Endothelial cell of umbilical vein (primary cell): Measurements from ENCODE around the gene TEX48. TPM values are rescaled to one million over a fixed set of nuclear protein-coding genes. Genes with fewer than 3 reads are reported as not detected.

Experiments
- BruUV-seq: library from RNA; stranded (reverse); fragments of 400-500 nt; replicated peaks from 2 replicates; lab custom pipeline; 2021; lab: Mats Ljungman, UMichigan
- CTCF ChIA-PET: fragments of 300-600, 350-600 bp; sonication (Branson Sonifier 250); formaldehyde crosslinking; loops from one replicate; lab custom pipeline; 2021; ENCODE audit warnings: antibody characterized with exemption, inconsistent platforms; lab: Charles Lee
- POLR2A ChIA-PET: fragments of 300-600, 350-600 bp; sonication (Branson Sonifier 250); formaldehyde crosslinking; loops from one replicate; lab custom pipeline; 2021; ENCODE audit warnings: antibody characterized with exemption, inconsistent platforms; lab: Charles Lee
- DNase-seq: peaks from one replicate; pipeline ENCODE4 v3.0.0-alpha.2; 2011; ENCODE audit warnings: low read depth, low spot score
- FAIRE-seq: peaks from 2 replicates; lab custom pipeline; 2011; peaks lifted over from hg19 to GRCh38; lab: Jason Lieb, UNC
- H2AFZ ChIP-seq: 2 replicates; pipeline ENCODE4 v1.6.0; 2012; ENCODE audit warnings: low read depth, low read length, control low read depth, inconsistent platforms
- H3K27ac ChIP-seq: 2 replicates; pipeline ENCODE4 v1.5.1; 2011; ENCODE audit warnings: low read depth, mild to moderate bottlenecking, control low read depth, low read length, moderate library complexity; ENCODE audit not compliant: insufficient read depth
- H3K27me3 ChIP-seq, 2 experiments: 2 replicates each; pipeline versions ENCODE4 v1.6.0 to v1.6.1; 2011; ENCODE audit warnings: low read length in 2 of 2, mixed read lengths in 1 of 2; ENCODE audit not compliant: control insufficient read depth in 2 of 2, insufficient read depth in 2 of 2
- H3K36me3 ChIP-seq, 2 experiments: 2 replicates in 1 of 2; 3 replicates in 1 of 2; pipeline ENCODE4 v1.5.1; 2011; ENCODE audit warnings: low read length in 2 of 2, mild to moderate bottlenecking in 1 of 2, moderate library complexity in 1 of 2; ENCODE audit not compliant: control insufficient read depth in 2 of 2, insufficient read depth in 2 of 2; ENCODE audit errors: extremely low read depth in 1 of 2
- H3K4me1 ChIP-seq: 3 replicates; pipeline ENCODE4 v1.5.1; 2011; ENCODE audit warnings: mild to moderate bottlenecking, low read length; ENCODE audit not compliant: control insufficient read depth, insufficient read depth; ENCODE audit errors: extremely low read depth
- H3K4me2 ChIP-seq: 2 replicates; pipeline ENCODE4 v1.6.1; 2011; ENCODE audit warnings: low read length, control low read depth, mixed read lengths; ENCODE audit not compliant: insufficient read depth
- H3K4me3 ChIP-seq, 3 experiments: fragments of 200-600 bp in 1 of 3; sonication (generic), shearing (Covaris generic) in 1 of 3; replicated peaks in 1 of 3; 2 replicates each; pipeline ENCODE4 v1.5.1; 2011 to 2016; ENCODE audit warnings: control low read depth in 3 of 3, low read length in 3 of 3, mild to moderate bottlenecking in 2 of 3, inconsistent platforms in 1 of 3, low read depth in 1 of 3, moderate library complexity in 1 of 3; ENCODE audit not compliant: insufficient read depth in 1 of 3
- H3K79me2 ChIP-seq: 2 replicates; pipeline ENCODE4 v1.6.0; 2012; ENCODE audit warnings: low read length, inconsistent platforms; ENCODE audit not compliant: control insufficient read depth, insufficient read depth
- H3K9ac ChIP-seq: replicated peaks from 2 replicates; pipeline ENCODE3; 2011; ENCODE audit warnings: low read length, control low read depth; ENCODE audit not compliant: insufficient read depth; ENCODE audit errors: extremely low read depth
- H3K9me1 ChIP-seq: replicated peaks from 3 replicates; pipeline ENCODE4 v1.6.0; 2011; ENCODE audit warnings: mild to moderate bottlenecking, low read length; ENCODE audit not compliant: control insufficient read depth, insufficient read depth; ENCODE audit errors: extremely low read depth
- H3K9me3 ChIP-seq: replicated peaks from 2 replicates; pipeline ENCODE4 v1.5.1; 2012; ENCODE audit warnings: low read length, inconsistent platforms; ENCODE audit not compliant: control insufficient read depth, insufficient read depth
- H4K20me1 ChIP-seq: replicated peaks from 2 replicates; pipeline ENCODE3; 2011; ENCODE audit warnings: mild to moderate bottlenecking, low read length; ENCODE audit not compliant: control insufficient read depth, insufficient read depth; ENCODE audit errors: extremely low read depth
- EZH2 ChIP-seq: IDR thresholded peaks from 2 replicates; pipeline ENCODE4 v1.6.1; 2012; ENCODE audit warnings: borderline replicate concordance, low read depth, mild to moderate bottlenecking, moderate library complexity, low read length, inconsistent platforms; ENCODE audit not compliant: severe bottlenecking
- FOS ChIP-seq: IDR thresholded peaks from 2 replicates; pipeline ENCODE4 v1.6.1; 2011; ENCODE audit warnings: mild to moderate bottlenecking, low read length, moderate library complexity, borderline replicate concordance; ENCODE audit not compliant: insufficient read depth
- GATA2 ChIP-seq: IDR thresholded peaks from 2 replicates; pipeline ENCODE4 v1.7.0; 2011; ENCODE audit warnings: low read depth, mild to moderate bottlenecking, moderate library complexity, mixed read lengths, low read length; ENCODE audit not compliant: insufficient read length, insufficient read depth
- JUN ChIP-seq: IDR thresholded peaks from 2 replicates; pipeline ENCODE4 v1.6.1; 2011; ENCODE audit warnings: borderline replicate concordance, low read depth; ENCODE audit not compliant: insufficient read length, insufficient read depth
- MYC ChIP-seq: IDR thresholded peaks from one replicate; pipeline ENCODE4 v1.6.1; 2011; ENCODE audit warnings: mild to moderate bottlenecking, low read depth, low read length
- POLR2A ChIP-seq: IDR thresholded peaks from 2 replicates; pipeline ENCODE4 v1.6.1; 2012; ENCODE audit warnings: low read depth, mild to moderate bottlenecking, control low read depth, low read length
- POLR2AphosphoS5 ChIP-seq: IDR thresholded peaks from 2 replicates; pipeline ENCODE4 v1.6.1; 2012; ENCODE audit warnings: low read depth, mild to moderate bottlenecking, control low read depth, low read length, moderate library complexity; ENCODE audit not compliant: insufficient read depth
- dilution Hi-C: fragments of 300-500 bp; cut with MboI; formaldehyde crosslinking; loops from one replicate; pipeline ENCODE4 v1.15.0; 2019; ENCODE audit warnings: low sequenced_read_pairs; ENCODE audit not compliant: extremely low pct_ligation_motif_present
- intact Hi-C: fragments of 100-400 bp; cut with micrococcal nuclease; formaldehyde crosslinking; loops from one replicate; pipeline ENCODE4 v1.10.0; 2022
- polyA plus RNA-seq, 4 experiments: library from polyadenylated mRNA; depleted of rRNA in 3 of 4; stranded (reverse) in 3 of 4; unstranded in 1 of 4; fragments of >200 nt; gene quantifications; 2 replicates each; pipeline versions ENCODE4 v1.2.1 to v1.2.3, GENCODE V29; 2011 to 2012; ENCODE audit warnings: missing spikeins in 1 of 4
- total RNA-seq: library from RNA; stranded (reverse); gene quantifications from 2 replicates; pipeline ENCODE4 v1.2.3, GENCODE V29; 2021
- TF ChIP-seq, protein P1 (sequence below), 2 donors: IDR thresholded peaks; 1 replicate in 1 of 2; 2 replicates in 1 of 2; pipeline ENCODE4 v1.5.1; 2011; ENCODE audit warnings: low read length in 2 of 2, mild to moderate bottlenecking in 2 of 2, moderate library complexity in 2 of 2, control low read depth in 1 of 2, inconsistent platforms in 1 of 2, low read depth in 1 of 2; ENCODE audit not compliant: insufficient read depth in 1 of 2; ENCODE audit errors: extremely low read depth in 1 of 2
- TF ChIP-seq, protein P2 (sequence below): IDR thresholded peaks from 2 replicates; pipeline ENCODE4 v1.6.1; 2011; ENCODE audit not compliant: insufficient read depth, insufficient read length

The TEX48 gene
- total and polyA plus RNA-seq, 2 donors (not counting 3 experiments of a cell fraction or from before 2014, with no cell fraction given), result not detected

DNA sequence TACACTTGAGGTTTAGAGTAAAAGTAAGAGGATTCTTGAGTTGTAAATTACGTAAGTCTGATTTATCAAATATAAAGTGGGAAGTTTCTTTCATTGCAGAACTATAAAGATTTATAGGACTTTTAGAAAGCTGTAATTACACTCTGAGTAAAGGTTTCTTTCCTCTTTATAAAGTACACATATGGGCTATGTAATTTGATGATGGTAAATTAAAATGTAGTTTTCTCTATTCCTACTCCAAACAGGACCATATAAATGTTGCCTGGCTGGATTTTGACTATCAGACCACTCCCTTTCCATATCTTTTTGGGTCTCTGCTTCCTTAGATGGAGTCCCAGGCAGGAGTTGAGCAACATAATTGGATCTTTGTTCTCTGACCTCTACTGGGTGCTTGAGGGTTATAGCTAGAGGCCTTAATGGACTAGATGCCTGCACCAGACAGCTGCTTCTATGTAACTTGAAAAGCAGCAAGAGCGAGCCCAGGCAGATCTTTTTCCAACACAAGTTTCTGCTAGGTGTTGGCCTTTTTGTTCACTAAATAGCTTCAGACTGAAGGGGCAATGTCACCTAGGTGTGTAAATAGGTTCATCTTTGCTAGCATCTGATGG lies 11.4 kb upstream of the TEX48 start:
- Histone ChIP-seq H3K4me1 (peaks cover 8% of the 10 kb centered on the region), H3K9me3 (no peaks in the 10 kb centered on the region), H3K4me2 (no peak overlapping the region), H4K20me1 (no peaks in the 10 kb centered on the region), H3K27ac (no peak overlapping the region), H3K79me2 (no peaks in the 10 kb centered on the region), H2AFZ (no peak overlapping the region), H3K9ac (no peak overlapping the region), H3K9me1 (no peaks in the 10 kb centered on the region), H3K27me3 (no peaks in the 10 kb centered on the region), H3K36me3 (no peaks in the 10 kb centered on the region), H3K4me3 (no peak overlapping the region)
- intact Hi-C loops, result no loop called here
- no TSS peak for BruUV-seq
- no peak for TF ChIP-seq POLR2A
- FAIRE-seq, result no peak
- no peak for DNase-seq
- POLR2A ChIA-PET, result no interaction called here
- CTCF ChIA-PET, result interaction anchor here (1.0 to 1.7 kb wide), 4 partner anchors 12 to 288 kb away, joined by 3 to 9 read pairs (median 4); no protein-coding TSS in a partner anchor
- dilution Hi-C loops, result no loop called here

DNA sequence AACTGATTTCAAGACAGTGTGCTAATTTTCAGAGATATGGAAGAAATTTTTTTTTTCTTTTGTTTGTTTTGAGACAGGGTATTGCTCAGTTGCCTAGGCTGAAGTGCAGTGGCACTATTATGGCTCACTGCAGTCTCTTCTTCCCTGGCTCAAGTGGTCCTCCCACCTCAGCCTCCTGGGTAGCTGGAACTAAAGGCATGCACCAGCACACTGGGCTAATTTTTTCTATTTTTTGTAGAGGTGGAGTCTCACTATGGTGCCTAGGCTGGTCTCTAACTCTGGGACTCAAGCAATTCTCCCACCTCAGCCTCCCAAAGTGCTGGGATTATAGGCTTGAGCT lies 9.9 kb upstream of the TEX48 start:
- H3K4me2 ChIP-seq, result no peak overlapping the region
- dilution Hi-C loops, result no loop called here
- ChIA-PET CTCF (interaction anchor here (1.0 to 3.1 kb wide), 4 partner anchors 8 to 215 kb away, joined by 3 to 21 read pairs (median 10); no protein-coding TSS in a partner anchor), POLR2A (no interaction called here)
- H3K4me1 ChIP-seq, result peaks cover 12% of the 10 kb centered on the region
- no peaks in the 10 kb centered on the region for H3K79me2 ChIP-seq
- H3K4me3 ChIP-seq, result no peak overlapping the region
- H3K9ac ChIP-seq, result no peak overlapping the region
- no peak overlapping the region for H2AFZ ChIP-seq
- H3K9me1 ChIP-seq, result no peaks in the 10 kb centered on the region
- H3K9me3 ChIP-seq, result no peaks in the 10 kb centered on the region
- H4K20me1 ChIP-seq, result no peaks in the 10 kb centered on the region
- H3K27me3 ChIP-seq, result no peaks in the 10 kb centered on the region
- intact Hi-C loops, result no loop called here
- H3K36me3 ChIP-seq, result no peaks in the 10 kb centered on the region
- TF ChIP-seq, protein P1, sequence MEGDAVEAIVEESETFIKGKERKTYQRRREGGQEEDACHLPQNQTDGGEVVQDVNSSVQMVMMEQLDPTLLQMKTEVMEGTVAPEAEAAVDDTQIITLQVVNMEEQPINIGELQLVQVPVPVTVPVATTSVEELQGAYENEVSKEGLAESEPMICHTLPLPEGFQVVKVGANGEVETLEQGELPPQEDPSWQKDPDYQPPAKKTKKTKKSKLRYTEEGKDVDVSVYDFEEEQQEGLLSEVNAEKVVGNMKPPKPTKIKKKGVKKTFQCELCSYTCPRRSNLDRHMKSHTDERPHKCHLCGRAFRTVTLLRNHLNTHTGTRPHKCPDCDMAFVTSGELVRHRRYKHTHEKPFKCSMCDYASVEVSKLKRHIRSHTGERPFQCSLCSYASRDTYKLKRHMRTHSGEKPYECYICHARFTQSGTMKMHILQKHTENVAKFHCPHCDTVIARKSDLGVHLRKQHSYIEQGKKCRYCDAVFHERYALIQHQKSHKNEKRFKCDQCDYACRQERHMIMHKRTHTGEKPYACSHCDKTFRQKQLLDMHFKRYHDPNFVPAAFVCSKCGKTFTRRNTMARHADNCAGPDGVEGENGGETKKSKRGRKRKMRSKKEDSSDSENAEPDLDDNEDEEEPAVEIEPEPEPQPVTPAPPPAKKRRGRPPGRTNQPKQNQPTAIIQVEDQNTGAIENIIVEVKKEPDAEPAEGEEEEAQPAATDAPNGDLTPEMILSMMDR (IDR thresholded peaks at IDR 0.05; ENCODE audit: extremely low read depth in 1 of 2, insufficient read depth in 1 of 2, low read depth in 1 of 2, low read length in 2 of 2), result no peak
- TF ChIP-seq POLR2AphosphoS5 (no peak), FOS (no peak), POLR2A (no peak), MYC (no peak), GATA2 (no peak), EZH2 (no peak), JUN (no peak)
- TF ChIP-seq, protein P2, sequence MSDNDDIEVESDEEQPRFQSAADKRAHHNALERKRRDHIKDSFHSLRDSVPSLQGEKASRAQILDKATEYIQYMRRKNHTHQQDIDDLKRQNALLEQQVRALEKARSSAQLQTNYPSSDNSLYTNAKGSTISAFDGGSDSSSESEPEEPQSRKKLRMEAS, result no peak
- BruUV-seq, result no TSS peak
- DNase-seq (no peak), FAIRE-seq (no peak)
- no peak overlapping the region for H3K27ac ChIP-seq
